Measurements from ENCODE around the gene CPA1. TPM values are rescaled to one million over a fixed set of nuclear protein-coding genes. Genes with fewer than 3 reads are reported as not detected.
A peak's percentile ranks its signal among the peaks of the same experiment; 100 is the strongest.

CPA1 gene
- total RNA-seq, 1 donor from 2014 or later = 0.41 TPM

GRCh38 chr7:130401101-130401500, 20.8 kb downstream of the CPA1 start:
- peaks cover 36% of the 10 kb centered on the region for H3K4me1 Mint-ChIP-seq (ENCODE audit: unreplicated experiment)
- no peaks in the 10 kb centered on the region for H3K9me3 Mint-ChIP-seq
- H3K27ac Mint-ChIP-seq = no peak overlapping the region
- no peaks in the 10 kb centered on the region for H3K27me3 Mint-ChIP-seq
- peaks cover 42% of the 10 kb centered on the region for H3K36me3 Mint-ChIP-seq
- DNase-seq (ENCODE audit: extremely low spot score, unreplicated experiment) = no peak
- no peak overlapping the region for H3K4me3 Mint-ChIP-seq
- no peak for TF ChIP-seq CTCF (conservative IDR thresholded peaks at IDR 0.05)

- H3K4me1 Mint-ChIP-seq (ENCODE audit: unreplicated experiment) = peaks cover 31% of the 10 kb centered on the region
- no peak for DNase-seq (ENCODE audit: extremely low spot score, unreplicated experiment)
- peaks cover 42% of the 10 kb centered on the region for H3K36me3 Mint-ChIP-seq
- TF ChIP-seq CTCF (conservative IDR thresholded peaks at IDR 0.05) = no peak
- H3K27ac Mint-ChIP-seq = no peak overlapping the region
- no peak overlapping the region for H3K4me3 Mint-ChIP-seq
- H3K27me3 Mint-ChIP-seq = no peaks in the 10 kb centered on the region
- H3K9me3 Mint-ChIP-seq = no peaks in the 10 kb centered on the region
Observed at GRCh38 chr7:130401578-130401977, 21.3 kb downstream of the CPA1 start.

- no peak for DNase-seq (ENCODE audit: extremely low spot score, unreplicated experiment)
- H3K27me3 Mint-ChIP-seq = no peaks in the 10 kb centered on the region
- H3K27ac Mint-ChIP-seq = no peak overlapping the region
- H3K4me3 Mint-ChIP-seq = no peak overlapping the region
- peaks cover 23% of the 10 kb centered on the region for H3K36me3 Mint-ChIP-seq
- no peaks in the 10 kb centered on the region for H3K9me3 Mint-ChIP-seq
- peaks cover 26% of the 10 kb centered on the region for H3K4me1 Mint-ChIP-seq (ENCODE audit: unreplicated experiment)
- TF ChIP-seq CTCF (conservative IDR thresholded peaks at IDR 0.05) = no peak
Observed at GRCh38 chr7:130405003-130405402, 24.7 kb downstream of the CPA1 start.

GRCh38 chr7:130409067-130409711, 28.9 kb downstream of the CPA1 start:
- H3K27me3 Mint-ChIP-seq = no peaks in the 10 kb centered on the region
- TF ChIP-seq CTCF (conservative IDR thresholded peaks at IDR 0.05) = no peak
- peak overlapping the region; percentile 91 for H3K27ac Mint-ChIP-seq
- H3K4me3 Mint-ChIP-seq = peak overlapping the region; percentile 75
- no peaks in the 10 kb centered on the region for H3K9me3 Mint-ChIP-seq
- H3K4me1 Mint-ChIP-seq (ENCODE audit: unreplicated experiment) = peaks cover 48% of the 10 kb centered on the region
- no peak for DNase-seq (ENCODE audit: extremely low spot score, unreplicated experiment)
- peaks cover 13% of the 10 kb centered on the region for H3K36me3 Mint-ChIP-seq

- TF ChIP-seq CTCF (conservative IDR thresholded peaks at IDR 0.05) = no peak
- no peaks in the 10 kb centered on the region for H3K9me3 Mint-ChIP-seq
- peak overlapping the region; percentile 75 for H3K4me3 Mint-ChIP-seq
- peak overlapping the region; percentile 91 for H3K27ac Mint-ChIP-seq
- no peaks in the 10 kb centered on the region for H3K27me3 Mint-ChIP-seq
- H3K4me1 Mint-ChIP-seq (ENCODE audit: unreplicated experiment) = peaks cover 48% of the 10 kb centered on the region
- no peak for DNase-seq (ENCODE audit: extremely low spot score, unreplicated experiment)
- peaks cover 13% of the 10 kb centered on the region for H3K36me3 Mint-ChIP-seq
Observed at GRCh38 chr7:130409712-130410072, 29.4 kb downstream of the CPA1 start.

Measured in type B pancreatic cell (in vitro differentiated cells).